Activated CD8-positive, alpha-beta T cell treated with anti-CD3 and anti-CD28 coated beads for 36 hours (primary cell): Measurements from ENCODE around the gene EEF1B2. TPM values are rescaled to one million over a fixed set of nuclear protein-coding genes. Genes with fewer than 3 reads are reported as not detected.
"Not testable (repeated sequence)": the region's sequence is repeated elsewhere in the genome, so short reads cannot be mapped to it uniquely, and the experiment has no call there.

Source experiments
- ATAC-seq: fragments of 200-7000 bp; cut with Tn5 transposase; one replicate; pipeline ENCODE4 v1.10.0; 2021; ENCODE audit warnings: mild to moderate bottlenecking, moderate library complexity
- CTCF ChIA-PET: fragments of 350-600 bp; sonication (Branson Sonifier 250); formaldehyde crosslinking; loops from one replicate; lab custom pipeline; 2021; ENCODE audit warnings: antibody characterized with exemption; lab: Charles Lee
- POLR2A ChIA-PET: fragments of 350-600 bp; sonication (Branson Sonifier 250); formaldehyde crosslinking; loops from one replicate; lab custom pipeline; 2021; ENCODE audit warnings: antibody characterized with exemption; lab: Charles Lee
- DNase-seq: peaks from one replicate; pipeline ENCODE4 v3.0.0-alpha.2; 2020
- H3K27ac Mint-ChIP-seq: one replicate; pipeline ENCODE4 v1.8.0; 2021; ENCODE audit warnings: mild to moderate bottlenecking, mixed read lengths
- H3K27me3 Mint-ChIP-seq: one replicate; pipeline ENCODE4 v1.8.0; 2021; ENCODE audit warnings: mixed read lengths
- H3K36me3 Mint-ChIP-seq: one replicate; pipeline ENCODE4 v1.8.0; 2021; ENCODE audit warnings: low read depth, mixed read lengths
- H3K4me1 Mint-ChIP-seq: one replicate; pipeline ENCODE4 v1.8.0; 2021; ENCODE audit warnings: low read depth, mixed read lengths
- H3K4me3 Mint-ChIP-seq: one replicate; pipeline ENCODE4 v1.8.0; 2021; ENCODE audit warnings: mild to moderate bottlenecking, moderate library complexity, mixed read lengths
- H3K9me3 Mint-ChIP-seq: one replicate; pipeline ENCODE4 v1.8.0; 2021; ENCODE audit warnings: mixed read lengths
- intact Hi-C: fragments of 100-400 bp; cut with micrococcal nuclease; formaldehyde crosslinking; loops from one replicate; pipeline ENCODE4 v1.10.0; 2022
- total RNA-seq, 2 experiments: library from RNA; stranded (reverse); gene quantifications; one replicate each; pipeline ENCODE4 v1.2.3, GENCODE V29; 2021
- TF ChIP-seq, protein P1 (sequence below): fragments of 200-600 bp; IDR thresholded peaks from one replicate; pipeline ENCODE4 v1.8.0; 2022; ENCODE audit warnings: antibody characterized with exemption, mild to moderate bottlenecking

EEF1B2 gene
- total RNA-seq, 2 experiments from 2014 or later, result 1,168 to 1,169 TPM

DNA sequence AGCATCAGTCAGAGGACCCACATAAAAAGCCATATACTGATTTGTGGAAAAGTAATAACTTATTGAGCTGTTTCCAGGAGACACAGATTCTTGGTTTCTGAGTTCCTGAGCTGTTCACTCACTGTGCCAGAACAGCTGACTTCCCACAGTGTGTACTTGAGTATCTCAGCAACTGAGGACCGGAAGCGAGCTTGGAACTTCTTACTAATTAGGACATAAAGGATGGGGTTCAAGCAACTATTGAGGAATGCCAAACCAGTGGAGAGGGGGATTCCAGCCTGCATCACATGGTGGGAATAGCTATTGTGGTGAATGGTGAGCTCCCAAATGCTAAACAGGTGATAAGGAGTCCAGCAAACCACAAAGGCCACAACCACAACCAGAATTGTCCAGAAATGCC, 16.4 kb downstream of the EEF1B2 start:
- CTCF ChIA-PET, result no interaction called here
- DNase-seq (no peak), ATAC-seq (no peak)
- H3K4me3 Mint-ChIP-seq, result no peak overlapping the region
- H3K27me3 Mint-ChIP-seq, result peaks cover 3% of the 10 kb centered on the region
- POLR2A ChIA-PET, result no interaction called here
- intact Hi-C loops, result no loop called here
- no peaks in the 10 kb centered on the region for H3K9me3 Mint-ChIP-seq
- no peak overlapping the region for H3K27ac Mint-ChIP-seq
- H3K36me3 Mint-ChIP-seq, result no peaks in the 10 kb centered on the region
- TF ChIP-seq, protein P1, sequence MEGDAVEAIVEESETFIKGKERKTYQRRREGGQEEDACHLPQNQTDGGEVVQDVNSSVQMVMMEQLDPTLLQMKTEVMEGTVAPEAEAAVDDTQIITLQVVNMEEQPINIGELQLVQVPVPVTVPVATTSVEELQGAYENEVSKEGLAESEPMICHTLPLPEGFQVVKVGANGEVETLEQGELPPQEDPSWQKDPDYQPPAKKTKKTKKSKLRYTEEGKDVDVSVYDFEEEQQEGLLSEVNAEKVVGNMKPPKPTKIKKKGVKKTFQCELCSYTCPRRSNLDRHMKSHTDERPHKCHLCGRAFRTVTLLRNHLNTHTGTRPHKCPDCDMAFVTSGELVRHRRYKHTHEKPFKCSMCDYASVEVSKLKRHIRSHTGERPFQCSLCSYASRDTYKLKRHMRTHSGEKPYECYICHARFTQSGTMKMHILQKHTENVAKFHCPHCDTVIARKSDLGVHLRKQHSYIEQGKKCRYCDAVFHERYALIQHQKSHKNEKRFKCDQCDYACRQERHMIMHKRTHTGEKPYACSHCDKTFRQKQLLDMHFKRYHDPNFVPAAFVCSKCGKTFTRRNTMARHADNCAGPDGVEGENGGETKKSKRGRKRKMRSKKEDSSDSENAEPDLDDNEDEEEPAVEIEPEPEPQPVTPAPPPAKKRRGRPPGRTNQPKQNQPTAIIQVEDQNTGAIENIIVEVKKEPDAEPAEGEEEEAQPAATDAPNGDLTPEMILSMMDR, result no peak
- H3K4me1 Mint-ChIP-seq, result no peaks in the 10 kb centered on the region

DNA sequence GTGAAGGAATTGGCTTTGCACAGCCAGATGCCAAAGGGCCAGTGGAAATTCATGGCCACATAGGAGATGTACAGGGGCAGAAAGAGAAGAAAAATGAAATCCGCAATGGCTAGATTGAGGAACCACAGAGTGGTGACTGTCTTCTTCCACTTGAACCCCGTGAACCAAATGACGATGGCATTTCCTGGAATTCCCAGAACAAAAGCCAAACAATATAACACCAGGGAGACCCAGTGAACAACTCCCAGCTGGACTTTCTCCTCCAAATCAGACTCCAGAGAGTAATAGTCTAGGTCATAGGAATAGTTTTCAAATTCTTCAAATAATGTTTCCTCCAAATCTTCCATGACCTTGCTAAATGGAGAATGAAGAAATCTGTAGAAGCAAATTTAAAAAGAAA, 17.2 kb downstream of the EEF1B2 start:
- no peak for ATAC-seq
- POLR2A ChIA-PET, result interaction anchor here (1.6 kb wide), 1 partner anchor 12 kb away, joined by 4 read pairs; no protein-coding TSS in a partner anchor
- Mint-ChIP-seq H3K4me3 (no peak overlapping the region), H3K4me1 (no peaks in the 10 kb centered on the region), H3K9me3 (no peaks in the 10 kb centered on the region), H3K36me3 (no peaks in the 10 kb centered on the region), H3K27me3 (peaks cover 3% of the 10 kb centered on the region), H3K27ac (no peak overlapping the region)
- DNase-seq, result no peak
- intact Hi-C loops, result no loop called here
- TF ChIP-seq, protein P1, result no peak
- CTCF ChIA-PET, result interaction anchor here (0.7 kb wide), 1 partner anchor 87 kb away, joined by 3 read pairs; no protein-coding TSS in a partner anchor

DNA sequence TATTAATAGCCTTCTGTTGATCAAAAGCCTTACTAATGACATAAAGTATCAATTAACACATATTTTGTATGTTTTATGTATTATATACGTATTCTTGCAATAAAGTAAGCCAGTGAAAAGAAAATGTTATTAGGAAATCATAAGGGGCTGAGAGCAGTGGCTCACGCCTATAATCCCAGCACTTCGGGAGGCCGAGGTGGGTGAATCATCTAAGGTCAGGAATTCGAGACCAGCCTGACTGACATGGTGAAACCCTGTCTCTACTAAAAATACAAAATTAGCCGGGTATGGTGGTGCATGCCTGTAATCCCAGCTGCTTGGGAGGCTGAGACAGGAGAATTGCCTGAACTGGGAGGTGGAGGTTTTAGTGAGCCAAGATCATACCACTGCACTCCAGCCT, 21.8 kb downstream of the EEF1B2 start:
- intact Hi-C loops, H3K27ac Mint-ChIP-seq, H3K9me3 Mint-ChIP-seq, H3K27me3 Mint-ChIP-seq, ATAC-seq, H3K4me1 Mint-ChIP-seq, H3K4me3 Mint-ChIP-seq, DNase-seq, H3K36me3 Mint-ChIP-seq, POLR2A ChIA-PET, CTCF ChIA-PET: not testable (repeated sequence)

DNA sequence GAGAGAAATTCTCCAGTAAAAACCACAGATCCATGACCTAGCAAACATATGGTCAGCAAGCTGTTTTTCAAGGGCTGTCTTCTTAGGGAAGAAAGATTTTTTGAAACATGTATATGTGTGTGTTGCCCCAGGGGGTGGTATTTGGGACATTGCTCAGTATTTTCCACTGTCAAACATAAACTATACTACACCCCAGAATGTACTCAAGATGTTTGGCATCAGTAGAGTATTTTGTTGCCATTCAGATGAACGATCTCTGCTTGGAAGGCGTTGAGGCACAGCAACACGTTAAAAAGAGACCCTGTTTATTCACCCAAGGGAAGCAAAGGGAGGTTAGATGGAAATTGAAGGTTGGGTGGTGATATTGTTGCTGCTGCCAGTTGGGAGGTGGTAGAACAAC, 30.0 kb downstream of the EEF1B2 start:
- no peaks in the 10 kb centered on the region for H3K4me1 Mint-ChIP-seq
- no peak overlapping the region for H3K27ac Mint-ChIP-seq
- ATAC-seq, result no peak
- POLR2A ChIA-PET, result no interaction called here
- H3K36me3 Mint-ChIP-seq, result no peaks in the 10 kb centered on the region
- intact Hi-C loops, result no loop called here
- CTCF ChIA-PET, result interaction anchor here (0.7 kb wide), 1 partner anchor 9 kb away, joined by 3 read pairs; no protein-coding TSS in a partner anchor
- peaks cover 11% of the 10 kb centered on the region for H3K27me3 Mint-ChIP-seq
- no peaks in the 10 kb centered on the region for H3K9me3 Mint-ChIP-seq
- TF ChIP-seq, protein P1, result no peak
- H3K4me3 Mint-ChIP-seq, result no peak overlapping the region
- DNase-seq, result no peak

DNA sequence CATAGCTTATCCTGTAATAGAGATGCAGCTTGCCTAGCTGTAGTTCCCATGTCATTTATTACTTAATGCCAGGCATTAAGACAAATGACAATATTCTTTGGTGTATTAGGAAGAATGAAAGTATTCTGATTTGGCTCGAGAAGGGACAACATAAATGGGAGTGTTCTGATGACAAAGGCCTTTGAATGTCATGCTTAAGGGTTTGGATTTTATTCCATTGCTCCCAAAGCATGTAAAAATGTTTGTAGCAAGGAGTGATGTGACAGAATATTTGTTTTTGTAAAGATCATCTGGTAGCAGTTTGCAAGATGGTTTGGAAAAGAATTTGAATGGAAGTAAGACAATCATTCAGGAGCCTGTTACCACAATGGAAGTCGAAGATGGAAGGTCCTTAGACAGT, 30.4 kb downstream of the EEF1B2 start:
- Mint-ChIP-seq H3K36me3 (no peaks in the 10 kb centered on the region), H3K4me3 (no peak overlapping the region), H3K9me3 (no peaks in the 10 kb centered on the region), H3K27ac (no peak overlapping the region), H3K4me1 (no peaks in the 10 kb centered on the region), H3K27me3 (peaks cover 12% of the 10 kb centered on the region)
- ChIA-PET CTCF (interaction anchor here (0.7 kb wide), 1 partner anchor 8 kb away, joined by 3 read pairs; no protein-coding TSS in a partner anchor), POLR2A (no interaction called here)
- no peak for ATAC-seq
- TF ChIP-seq, protein P1, result no peak
- intact Hi-C loops, result no loop called here
- no peak for DNase-seq
